SKM-1 treated with dmso at 0.1 percent for 144 hours (cell line): ENCODE measurements around the gene SLC9B2.
"Not testable (repeated sequence)": the region's sequence is repeated elsewhere in the genome, so short reads cannot be mapped to it uniquely, and the experiment has no call there.

ENCODE experiments used
- DNase-seq: peaks from one replicate; lab custom pipeline; 2025; ENCODE audit not compliant: unreplicated experiment; lab: John Stamatoyannopoulos, UW

Gene SLC9B2

GRCh38 chr4:103019308-103020124, 57.0 kb downstream of the SLC9B2 start, which contains the start of gene SLC9B1:
Gene SLC9B1, minus strand, starts transcription at chr4:103019705. Its CDS starts 27,994 bp downstream, at chr4:102991711.
- DNase-seq, result peak; percentile 62

DNA sequence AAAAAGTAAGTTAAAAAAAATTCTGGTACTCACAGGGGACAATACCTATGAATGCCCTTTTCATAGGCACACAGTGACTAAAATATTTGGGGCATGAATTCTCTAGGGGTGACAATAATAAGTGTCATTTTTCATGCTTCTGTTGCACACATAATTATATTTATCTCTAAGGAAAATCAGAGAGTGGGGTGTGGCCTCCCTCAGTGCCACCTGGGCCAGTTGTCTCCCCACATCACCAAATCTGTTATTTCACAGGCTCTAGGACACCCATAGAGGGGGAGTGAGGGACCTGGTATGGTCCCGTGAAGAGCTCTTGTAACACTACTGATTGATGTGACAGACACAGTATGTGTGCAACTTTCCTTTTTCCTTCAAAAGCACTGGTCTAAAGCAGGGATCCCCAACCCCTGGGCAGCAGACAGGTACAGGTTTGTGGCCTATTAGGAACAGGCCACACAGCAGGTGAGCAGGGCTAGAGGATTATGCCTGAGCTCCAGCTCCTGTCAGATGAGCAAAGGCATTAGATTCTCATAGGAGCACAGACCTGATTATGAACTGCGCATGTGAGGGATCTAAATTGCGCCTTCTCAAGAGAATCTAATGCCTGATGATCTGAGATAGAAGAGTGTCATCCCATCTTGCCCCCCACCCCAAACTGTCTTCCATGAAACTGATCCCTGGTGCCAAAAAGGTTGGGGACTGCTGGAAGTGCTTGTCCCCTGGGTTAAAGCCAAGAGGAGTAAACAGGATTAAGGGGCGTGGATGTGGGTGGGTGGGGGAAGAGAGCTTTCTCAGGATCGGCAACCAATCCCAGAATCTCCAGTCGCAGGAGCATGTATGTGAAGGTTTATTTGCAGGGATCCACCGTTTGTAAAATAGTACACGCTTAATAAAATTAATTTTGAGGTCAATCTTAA, 57.9 kb downstream of the SLC9B2 start:
- no peak for DNase-seq

GRCh38 chr4:103012551-103012950, 64.0 kb downstream of the SLC9B2 start:
- DNase-seq, result no peak

DNA sequence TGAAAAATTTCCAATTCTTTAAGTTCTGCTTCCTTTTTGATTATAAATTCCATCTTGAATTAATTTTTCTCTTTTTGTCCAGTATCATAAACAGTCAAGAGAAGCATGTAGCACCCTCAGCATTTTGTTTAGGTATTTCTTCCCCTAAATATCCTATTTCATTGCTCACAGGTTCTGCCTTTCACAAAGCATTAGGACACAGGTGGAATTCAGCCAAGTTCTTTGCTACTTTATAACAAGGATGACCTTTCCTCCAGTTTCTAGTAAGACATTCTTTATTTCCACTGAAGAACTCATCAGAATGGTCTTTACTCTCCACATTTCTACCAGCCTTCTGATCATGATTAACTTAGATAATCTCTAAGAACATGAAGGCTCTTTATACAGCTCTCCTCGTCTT, 64.5 kb downstream of the SLC9B2 start:
- no peak for DNase-seq

GRCh38 chr4:103011378-103012025, 65.1 kb downstream of the SLC9B2 start:
- DNase-seq, result no peak

GRCh38 chr4:103010804-103011203, 65.8 kb downstream of the SLC9B2 start:
- no peak for DNase-seq

GRCh38 chr4:103008875-103009729, 67.5 kb downstream of the SLC9B2 start:
- DNase-seq, result peak; percentile 41

DNA sequence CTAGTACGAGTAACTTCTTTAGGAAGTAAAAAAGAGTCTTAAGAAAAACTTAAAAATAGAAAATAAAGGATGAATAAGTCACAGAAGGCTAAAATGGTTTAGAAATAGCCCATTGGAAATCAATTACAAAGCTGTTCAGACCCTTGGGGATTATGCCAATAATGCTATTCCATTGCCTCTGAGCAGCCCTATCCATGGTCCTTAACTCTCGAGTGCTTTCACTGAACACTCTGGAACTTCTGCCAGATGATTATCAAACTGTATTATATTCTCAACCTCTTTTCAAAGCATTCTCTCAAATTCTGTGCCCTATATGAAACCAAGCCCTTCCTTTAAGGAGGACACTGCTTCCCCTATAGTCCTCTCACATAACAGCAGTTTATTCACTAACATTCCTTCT, 74.0 kb downstream of the SLC9B2 start:
- no peak for DNase-seq

- DNase-seq, result no peak
These were observed 81.8 kb downstream of the SLC9B2 start for GRCh38 chr4:102994803-102995202.

- DNase-seq, result not testable (repeated sequence)
These were observed 82.6 kb downstream of the SLC9B2 start for GRCh38 chr4:102993985-102994384.

GRCh38 chr4:102988429-102989020, 88.0 kb downstream of the SLC9B2 start:
- no peak for DNase-seq

DNA sequence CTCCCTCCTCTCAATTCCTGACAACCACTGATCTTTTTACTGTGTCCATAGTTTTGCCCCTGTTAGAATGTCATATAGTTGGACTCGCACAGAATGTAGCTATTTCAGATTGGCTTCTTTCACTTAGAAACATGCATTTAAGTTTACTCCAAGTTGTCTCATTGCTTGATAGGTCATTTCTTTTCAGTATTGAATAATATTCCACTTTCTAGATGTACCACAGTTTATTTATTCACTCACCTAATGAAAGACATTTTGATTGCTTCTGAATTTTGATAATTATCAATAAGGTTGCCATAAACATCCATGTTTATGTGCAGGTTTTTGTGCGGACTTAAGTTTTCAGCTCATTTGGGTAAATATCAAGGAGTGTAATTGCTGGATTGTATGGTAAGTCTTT, 95.6 kb downstream of the SLC9B2 start:
- no peak for DNase-seq
